Measurements from ENCODE around the gene PCDHGA3. TPM values are rescaled to one million over a fixed set of nuclear protein-coding genes. Genes with fewer than 3 reads are reported as not detected.

The PCDHGA3 gene
- total and polyA plus RNA-seq, 2 experiments from 2014 or later = 0.63 to 0.90 TPM

- peak; percentile 52 for ATAC-seq
- TF ChIP-seq CTCF (conservative IDR thresholded peaks at IDR 0.05; ENCODE audit: low read depth in 2 of 2) (peak; percentile 55 to 62), JUNB (IDR thresholded peaks at IDR 0.05; ENCODE audit: unreplicated experiment) (no peak)
- Mint-ChIP-seq H3K27ac (no peak within 1 kb of the TSS), H3K9me3 (peaks cover 66% of the 10 kb centered on the region), H3K4me3 (no peak within 1 kb of the TSS), H3K36me3 (ENCODE audit: low read depth) (peaks cover 55% of the 10 kb centered on the region), H3K4me1 (peaks cover 2% of the 10 kb centered on the region; the same call in 1 of the 3 replicates), H3K27me3 (ENCODE audit: insufficient read depth, low read depth, poor library complexity) (peaks cover 9% of the 10 kb centered on the region)
- peak; percentile 77 for DNase-seq (ENCODE audit: low spot score)
- Histone ChIP-seq H4K20me1 (replicated peaks; ENCODE audit: insufficient read depth) (no peaks in the 10 kb centered on the region), H3K27ac (ENCODE audit: low read depth) (no peak within 1 kb of the TSS), H3K79me2 (replicated peaks; ENCODE audit: insufficient read depth) (no peaks in the 10 kb centered on the region), H3K4me2 (no peak within 1 kb of the TSS), H3K9me2 (ENCODE audit: insufficient read depth) (no peaks in the 10 kb centered on the region), H3K36me3 (ENCODE audit: insufficient read depth) (peaks cover under 1% of the 10 kb centered on the region; the same call in 1 of the 2 replicates), H3K4me1 (ENCODE audit: insufficient read depth) (no peaks in the 10 kb centered on the region), H2AFZ (no peak within 1 kb of the TSS), H3K4me3 (no peak within 1 kb of the TSS), H3K27me3 (ENCODE audit: insufficient read depth) (no peaks in the 10 kb centered on the region), H3F3A (replicated peaks; ENCODE audit: low read depth) (no peaks in the 10 kb centered on the region)
Observed at GRCh38 chr5:141369994-141370848, 26.6 kb downstream of the PCDHGA3 start, which contains the start of gene PCDHGB3. TSS of gene PCDHGB3 (plus strand) at chr5:141370242. CDS start at chr5:141370395, 153 bp downstream.

GRCh38 chr5:141371572-141372475 lies 28.2 kb downstream of the PCDHGA3 start:
- H3K27me3 Mint-ChIP-seq (ENCODE audit: insufficient read depth, low read depth, poor library complexity) = peaks cover 6% of the 10 kb centered on the region
- DNase-seq (ENCODE audit: low spot score) (no peak), ATAC-seq (no peak)
- Histone ChIP-seq H4K20me1 (replicated peaks; ENCODE audit: insufficient read depth) (no peaks in the 10 kb centered on the region), H3K9me2 (ENCODE audit: insufficient read depth) (no peaks in the 10 kb centered on the region), H3K27ac (ENCODE audit: low read depth) (no peak overlapping the region), H3K4me3 (no peak overlapping the region), H3K79me2 (replicated peaks; ENCODE audit: insufficient read depth) (no peaks in the 10 kb centered on the region), H3K4me1 (ENCODE audit: insufficient read depth) (no peaks in the 10 kb centered on the region), H3K4me2 (no peak overlapping the region), H3K36me3 (ENCODE audit: insufficient read depth) (no peaks in the 10 kb centered on the region), H3F3A (replicated peaks; ENCODE audit: low read depth) (no peaks in the 10 kb centered on the region), H2AFZ (no peak overlapping the region), H3K27me3 (ENCODE audit: insufficient read depth) (no peaks in the 10 kb centered on the region)
- H3K36me3 Mint-ChIP-seq (ENCODE audit: low read depth) = peaks cover 54% of the 10 kb centered on the region
- H3K4me3 Mint-ChIP-seq = no peak overlapping the region
- H3K4me1 Mint-ChIP-seq = peaks cover 2% of the 10 kb centered on the region; the same call in 1 of the 3 replicates
- no peak overlapping the region for H3K27ac Mint-ChIP-seq
- peaks cover 63% of the 10 kb centered on the region for H3K9me3 Mint-ChIP-seq
- TF ChIP-seq REST (IDR thresholded peaks at IDR 0.05; ENCODE audit: unreplicated experiment) = no peak
- no peak for TF ChIP-seq EZH2 (IDR thresholded peaks at IDR 0.05; ENCODE audit: low read depth, unreplicated experiment)
- no peak for TF ChIP-seq ETS1 (IDR thresholded peaks at IDR 0.05)

Data from GM23338 (cell line).